HCT116 (cell line): Measurements from ENCODE around the gene ERLEC1. TPM values are rescaled to one million over a fixed set of nuclear protein-coding genes. Genes with fewer than 3 reads are reported as not detected.
A peak's percentile ranks its signal among the peaks of the same experiment; 100 is the strongest.

Source experiments
- ATAC-seq: fragments of 200-7000 bp; cut with Tn5 transposase; 2 replicates; pipeline ENCODE4 v1.9.1; 2020; ENCODE audit warnings: mild to moderate bottlenecking, moderate library complexity
- BruUV-seq: library from RNA; stranded (reverse); fragments of 400-500 nt; replicated peaks from 2 replicates; lab custom pipeline; 2021; lab: Mats Ljungman, UMichigan
- CTCF ChIA-PET: fragments of 300-600 bp; sonication (Branson Sonifier 250); formaldehyde crosslinking; loops from one replicate; lab custom pipeline; 2021; ENCODE audit warnings: antibody characterized with exemption; lab: Charles Lee
- POLR2A ChIA-PET: fragments of 300-600, 350-600 bp; sonication (Branson Sonifier 250); formaldehyde crosslinking; loops from one replicate; lab custom pipeline; 2021; ENCODE audit warnings: antibody characterized with exemption; lab: Charles Lee
- RAD21 ChIA-PET, 2 experiments: fragments of 300-600 bp; sonication (Branson Sonifier 250); formaldehyde crosslinking; loops; one replicate each; lab custom pipeline; 2023; ENCODE audit warnings: low total read pairs in 2 of 2; ENCODE audit not compliant: uncharacterized antibody in 2 of 2, unreplicated experiment in 2 of 2, low non-redundant PET in 1 of 2; lab: Charles Lee
- DNase-seq: peaks from one replicate; pipeline ENCODE4 v3.0.0-alpha.2; 2010; ENCODE audit warnings: low read depth, low spot score
- H2AFZ ChIP-seq: fragments of 200-600 bp; shearing (Covaris generic), sonication (generic); 2 replicates; pipeline ENCODE4 v1.6.1; 2017; ENCODE audit warnings: low read depth, mixed run types, mixed read lengths, antibody characterized with exemption, low read length; ENCODE audit not compliant: poor library complexity, severe bottlenecking
- H3K27ac ChIP-seq: 2 replicates; pipeline ENCODE4 v1.5.1; 2012; ENCODE audit warnings: low read depth, low read length
- H3K27me3 ChIP-seq: fragments of 200-600 bp; sonication (generic); 2 replicates; pipeline ENCODE4 v1.6.1; 2016; ENCODE audit warnings: mixed run types, low read length, mixed read lengths; ENCODE audit not compliant: insufficient read depth
- H3K36me3 ChIP-seq, 2 experiments: fragments of 200-500 bp in 1 of 2; fragments of 200-600 bp in 1 of 2; sonication (Bioruptor generic) in 1 of 2; sonication (generic) in 1 of 2; 2 replicates each; pipeline versions ENCODE4 v1.5.1 to v1.6.1; 2014 to 2016; ENCODE audit warnings: low read length in 2 of 2, inconsistent platforms in 1 of 2, mixed read lengths in 1 of 2, mixed run types in 1 of 2; ENCODE audit not compliant: insufficient read depth in 2 of 2, control insufficient read depth in 1 of 2
- H3K4me1 ChIP-seq, 2 experiments: fragments of 200-600 bp in 1 of 2; sonication (generic) in 1 of 2; 2 replicates each; pipeline versions ENCODE4 v1.5.1 to v1.6.1; 2012 to 2017; ENCODE audit warnings: low read length in 2 of 2, inconsistent platforms in 1 of 2, mild to moderate bottlenecking in 1 of 2, mixed read lengths in 1 of 2, mixed run types in 1 of 2, moderate library complexity in 1 of 2; ENCODE audit not compliant: insufficient read depth in 2 of 2, control insufficient read depth in 1 of 2
- H3K4me2 ChIP-seq: fragments of 200-600 bp; sonication (generic); 2 replicates; pipeline ENCODE4 v1.6.1; 2017; ENCODE audit warnings: mixed run types, low read length, mixed read lengths
- H3K4me3 ChIP-seq, 2 experiments: fragments of 200-600 bp in 1 of 2; sonication (generic) in 1 of 2; replicated peaks in 1 of 2; 2 replicates each; pipeline ENCODE4 v1.5.1; 2011 to 2016; ENCODE audit warnings: low read length in 2 of 2, control low read depth in 1 of 2, low read depth in 1 of 2, mild to moderate bottlenecking in 1 of 2, mixed read lengths in 1 of 2, mixed run types in 1 of 2
- H3K79me2 ChIP-seq: fragments of 200-600 bp; sonication (generic); 2 replicates; pipeline ENCODE4 v1.6.1; 2017; ENCODE audit warnings: mild to moderate bottlenecking, mixed run types, low read length, moderate library complexity, mixed read lengths; ENCODE audit not compliant: insufficient read depth
- H3K9ac ChIP-seq: fragments of 200-600 bp; sonication (generic); 2 replicates; pipeline ENCODE4 v1.6.1; 2016; ENCODE audit warnings: low read length, mixed read lengths
- H3K9me2 ChIP-seq: fragments of 200-600 bp; sonication (generic), shearing (Covaris generic); 2 replicates; pipeline ENCODE4 v1.6.1; 2017; ENCODE audit warnings: mixed run types, mild to moderate bottlenecking, moderate library complexity; ENCODE audit not compliant: insufficient read depth
- H3K9me3 ChIP-seq, 2 experiments: fragments of 200-500 bp in 1 of 2; fragments of 200-600 bp in 1 of 2; sonication (Bioruptor generic) in 1 of 2; sonication (generic) in 1 of 2; 2 replicates each; pipeline ENCODE4 v1.6.1; 2014 to 2017; ENCODE audit warnings: low read length in 2 of 2, mixed read lengths in 2 of 2, inconsistent platforms in 1 of 2, low read depth in 1 of 2, mild to moderate bottlenecking in 1 of 2, mixed run types in 1 of 2, moderate library complexity in 1 of 2; ENCODE audit not compliant: control insufficient read depth in 1 of 2, insufficient read depth in 1 of 2
- H4K20me1 ChIP-seq: fragments of 200-600 bp; sonication (generic), shearing (Covaris generic); 2 replicates; pipeline ENCODE4 v1.6.1; 2017; ENCODE audit warnings: mixed run types, mild to moderate bottlenecking, moderate library complexity; ENCODE audit not compliant: insufficient read depth
- CEBPB ChIP-seq: IDR thresholded peaks from 2 replicates; pipeline ENCODE4 v1.6.1; 2012; ENCODE audit warnings: low read depth
- EGR1 ChIP-seq: IDR thresholded peaks from 2 replicates; pipeline ENCODE4 v1.6.1; 2012; ENCODE audit warnings: low read depth
- ELF1 ChIP-seq: IDR thresholded peaks from 2 replicates; pipeline ENCODE4 v1.6.1; 2012; ENCODE audit warnings: low read depth, borderline replicate concordance
- EZH2 ChIP-seq: fragments of 200-600 bp; sonication (generic); IDR thresholded peaks from 2 replicates; pipeline ENCODE4 v1.6.1; 2017; ENCODE audit warnings: antibody characterized with exemption, mixed run types
- EZH2phosphoT487 ChIP-seq: fragments of 200-600 bp; IDR thresholded peaks from 2 replicates; pipeline ENCODE4 v1.6.1; 2018; ENCODE audit warnings: antibody characterized with exemption, borderline replicate concordance
- FOSL1 ChIP-seq: IDR thresholded peaks from 2 replicates; pipeline ENCODE4 v1.6.1; 2012; ENCODE audit warnings: low read depth
- JUND ChIP-seq: IDR thresholded peaks from 2 replicates; pipeline ENCODE4 v1.6.1; 2012
- POLR2A ChIP-seq: IDR thresholded peaks from 2 replicates; pipeline ENCODE4 v1.7.0; 2011; ENCODE audit warnings: borderline replicate concordance; ENCODE audit not compliant: insufficient read depth, insufficient read length; ENCODE audit errors: extremely low read depth
- POLR2AphosphoS5 ChIP-seq: IDR thresholded peaks from 2 replicates; pipeline ENCODE4 v1.6.1; 2011; ENCODE audit warnings: mild to moderate bottlenecking, low read depth, low read length, moderate library complexity
- RAD21 ChIP-seq: IDR thresholded peaks from 2 replicates; pipeline ENCODE4 v1.6.1; 2012; ENCODE audit warnings: low read depth, mild to moderate bottlenecking
- TCF7L2 ChIP-seq: IDR thresholded peaks from 2 replicates; pipeline ENCODE4 v1.7.0; 2011; ENCODE audit warnings: borderline replicate concordance, inconsistent platforms; ENCODE audit not compliant: insufficient read depth, insufficient read length; ENCODE audit errors: extremely low read depth
- YY1 ChIP-seq: IDR thresholded peaks from 2 replicates; pipeline ENCODE4 v1.6.1; 2011; ENCODE audit warnings: low read length, low read depth, moderate library complexity, mild to moderate bottlenecking; ENCODE audit not compliant: insufficient replicate concordance; ENCODE audit errors: extremely low read depth
- ZBTB33 ChIP-seq: IDR thresholded peaks from 2 replicates; pipeline ENCODE4 v1.6.1; 2011; ENCODE audit warnings: mild to moderate bottlenecking, low read length, moderate library complexity; ENCODE audit not compliant: insufficient replicate concordance; ENCODE audit errors: extremely low read depth
- ZNF274 ChIP-seq: fragments of 200-500 bp; sonication (Bioruptor generic); IDR thresholded peaks from 2 replicates; pipeline ENCODE4 v1.6.1; 2014; ENCODE audit warnings: mild to moderate bottlenecking, low read depth, low read length, inconsistent platforms
- intact Hi-C: fragments of 100-400 bp; cut with micrococcal nuclease; formaldehyde crosslinking; loops from 2 replicates; pipeline ENCODE4 v1.10.0; 2022
- total RNA-seq: library from RNA; stranded (reverse); gene quantifications from one replicate; pipeline ENCODE4 v1.2.1, GENCODE V29; 2021; ENCODE audit not compliant: unreplicated experiment
- TF ChIP-seq, protein P1 (sequence below): IDR thresholded peaks from 2 replicates; pipeline ENCODE4 v1.6.1; 2012

ERLEC1 gene
- total RNA-seq, 1 experiment from 2014 or later: 26.9 TPM

- peaks cover 52% of the 10 kb centered on the region for H3K79me2 ChIP-seq
These were observed 18.7 kb upstream of the ERLEC1 start for GRCh38 chr2:53768242-53768542.

DNA sequence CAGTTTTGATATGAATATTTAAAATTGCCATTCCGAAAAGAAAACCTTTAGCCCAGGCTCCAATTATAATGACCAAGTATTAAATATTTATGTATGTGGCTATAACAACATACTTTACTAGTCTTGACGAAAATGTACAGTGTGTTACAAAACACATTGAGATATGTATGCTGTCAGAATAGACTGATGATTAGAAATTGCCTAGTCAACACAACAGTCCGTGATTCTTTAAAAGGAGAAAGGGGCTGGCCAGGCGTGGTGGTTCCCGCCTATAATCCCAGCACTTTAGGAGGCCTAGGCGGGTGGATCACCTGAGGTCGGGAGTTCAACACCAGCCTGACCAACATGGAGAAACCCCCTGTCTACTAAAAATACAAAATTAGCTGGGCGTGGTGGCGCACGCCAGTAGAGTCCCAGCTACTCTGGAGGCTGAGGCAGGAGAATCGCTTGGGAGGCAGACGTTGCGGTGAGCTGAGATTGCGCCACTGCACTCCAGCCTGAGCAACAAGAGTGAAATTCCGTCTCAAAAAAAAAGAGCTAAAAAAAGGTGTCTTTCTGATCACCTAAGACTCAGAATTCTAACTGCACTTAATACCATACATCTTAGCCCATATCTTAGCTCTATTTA lies 17.4 kb upstream of the ERLEC1 start:
- ChIA-PET POLR2A (no interaction called here), RAD21 (no interaction called here), CTCF (no interaction called here)
- no peaks in the 10 kb centered on the region for H4K20me1 ChIP-seq
- intact Hi-C loops: no loop called here
- H3K9ac ChIP-seq: no peak overlapping the region
- no peaks in the 10 kb centered on the region for H3K9me2 ChIP-seq
- peaks cover 8 to 21% of the 10 kb centered on the region in 2 experiments; a peak in 3 of 4 replicates for H3K4me1 ChIP-seq
- ATAC-seq (no peak), DNase-seq (no peak)
- BruUV-seq: no TSS peak
- H3K4me2 ChIP-seq: peak overlapping the region; percentile 79; the same call in 1 of the 2 replicates
- no peak overlapping the region for H3K27ac ChIP-seq
- H2AFZ ChIP-seq: no peak overlapping the region
- H3K9me3 ChIP-seq: no peaks in the 10 kb centered on the region
- TF ChIP-seq EZH2 (no peak), TCF7L2 (no peak), POLR2AphosphoS5 (no peak), POLR2A (no peak), FOSL1 (no peak), EZH2phosphoT487 (no peak), YY1 (no peak), EGR1 (no peak), JUND (no peak), ZNF274 (no peak), RAD21 (no peak), ELF1 (no peak), ZBTB33 (no peak)
- TF ChIP-seq, protein P1, sequence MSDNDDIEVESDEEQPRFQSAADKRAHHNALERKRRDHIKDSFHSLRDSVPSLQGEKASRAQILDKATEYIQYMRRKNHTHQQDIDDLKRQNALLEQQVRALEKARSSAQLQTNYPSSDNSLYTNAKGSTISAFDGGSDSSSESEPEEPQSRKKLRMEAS: no peak
- peaks cover 0 to 4% of the 10 kb centered on the region in 2 experiments; a peak in 1 of 4 replicates for H3K36me3 ChIP-seq
- no peaks in the 10 kb centered on the region for H3K27me3 ChIP-seq
- peaks cover 62% of the 10 kb centered on the region for H3K79me2 ChIP-seq
- no peak overlapping the region for H3K4me3 ChIP-seq

More at GRCh38 chr2:53768242-53768542, 18.7 kb upstream of the ERLEC1 start:
- no peaks in the 10 kb centered on the region for H3K27me3 ChIP-seq
- intact Hi-C loops: no loop called here
- ChIA-PET CTCF (interaction anchor here (1.4 kb wide), 1 partner anchor 12 kb away, joined by 3 read pairs; no protein-coding TSS in a partner anchor), POLR2A (interaction anchor here (1.6 to 2.0 kb wide), 2 partner anchors 20 to 673 kb away, joined by 4 read pairs; no protein-coding TSS in a partner anchor), RAD21 (no interaction called here)
- BruUV-seq: no TSS peak
- H3K4me1 ChIP-seq: peaks cover 8 to 21% of the 10 kb centered on the region in 2 experiments; a peak in 3 of 4 replicates
- DNase-seq (no peak), ATAC-seq (peak; percentile 71; the same call in 1 of the 2 replicates)
- no peaks in the 10 kb centered on the region for H3K9me2 ChIP-seq
- 0 out of 4 replicates have a peak, but pooled peaks cover 0 to 2% of the 10 kb centered on the region in 2 experiments for H3K36me3 ChIP-seq
- no peaks in the 10 kb centered on the region for H4K20me1 ChIP-seq
- TF ChIP-seq POLR2AphosphoS5: no peak
- no peak for TF ChIP-seq EGR1
- no peak for TF ChIP-seq EZH2phosphoT487
- no peak for TF ChIP-seq CEBPB
- no peak for TF ChIP-seq ZNF274
- peak overlapping the region; percentile 91 for H3K9ac ChIP-seq
- H3K9me3 ChIP-seq: no peaks in the 10 kb centered on the region
- peak overlapping the region; percentile 68 for H2AFZ ChIP-seq
- peak overlapping the region; percentile 51 for H3K27ac ChIP-seq
- peak overlapping the region; percentile 91 to 92 for H3K4me3 ChIP-seq
- H3K4me2 ChIP-seq: peak overlapping the region; percentile 79
